ENCODE results near the gene KRT1.

Gene KRT1

DNA sequence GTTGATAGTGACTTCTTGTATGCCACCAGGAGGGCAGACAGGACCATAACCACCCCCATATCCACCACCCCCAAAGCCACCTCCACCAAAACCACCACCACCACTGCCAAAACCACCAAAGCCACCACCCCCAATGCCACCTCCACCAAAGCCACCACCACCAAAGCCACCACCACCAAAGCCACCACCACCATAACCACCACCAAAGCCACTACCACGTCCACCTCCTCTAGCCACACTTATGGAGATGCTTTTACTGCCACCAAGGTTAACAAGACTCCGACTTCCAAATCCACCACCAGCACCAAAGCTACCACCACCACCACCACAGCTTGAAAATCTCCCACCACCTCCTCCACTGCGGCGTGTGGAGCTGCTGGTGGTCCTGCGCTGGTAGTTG is 332 bp downstream of the KRT1 start:
- no peak for TF ChIP-seq SPI1 (IDR thresholded peaks at IDR 0.05; ENCODE audit: borderline replicate concordance, low read depth)
- no peak for TF ChIP-seq GABPA (IDR thresholded peaks at IDR 0.05; ENCODE audit: low read depth)
- TF ChIP-seq, protein P1, sequence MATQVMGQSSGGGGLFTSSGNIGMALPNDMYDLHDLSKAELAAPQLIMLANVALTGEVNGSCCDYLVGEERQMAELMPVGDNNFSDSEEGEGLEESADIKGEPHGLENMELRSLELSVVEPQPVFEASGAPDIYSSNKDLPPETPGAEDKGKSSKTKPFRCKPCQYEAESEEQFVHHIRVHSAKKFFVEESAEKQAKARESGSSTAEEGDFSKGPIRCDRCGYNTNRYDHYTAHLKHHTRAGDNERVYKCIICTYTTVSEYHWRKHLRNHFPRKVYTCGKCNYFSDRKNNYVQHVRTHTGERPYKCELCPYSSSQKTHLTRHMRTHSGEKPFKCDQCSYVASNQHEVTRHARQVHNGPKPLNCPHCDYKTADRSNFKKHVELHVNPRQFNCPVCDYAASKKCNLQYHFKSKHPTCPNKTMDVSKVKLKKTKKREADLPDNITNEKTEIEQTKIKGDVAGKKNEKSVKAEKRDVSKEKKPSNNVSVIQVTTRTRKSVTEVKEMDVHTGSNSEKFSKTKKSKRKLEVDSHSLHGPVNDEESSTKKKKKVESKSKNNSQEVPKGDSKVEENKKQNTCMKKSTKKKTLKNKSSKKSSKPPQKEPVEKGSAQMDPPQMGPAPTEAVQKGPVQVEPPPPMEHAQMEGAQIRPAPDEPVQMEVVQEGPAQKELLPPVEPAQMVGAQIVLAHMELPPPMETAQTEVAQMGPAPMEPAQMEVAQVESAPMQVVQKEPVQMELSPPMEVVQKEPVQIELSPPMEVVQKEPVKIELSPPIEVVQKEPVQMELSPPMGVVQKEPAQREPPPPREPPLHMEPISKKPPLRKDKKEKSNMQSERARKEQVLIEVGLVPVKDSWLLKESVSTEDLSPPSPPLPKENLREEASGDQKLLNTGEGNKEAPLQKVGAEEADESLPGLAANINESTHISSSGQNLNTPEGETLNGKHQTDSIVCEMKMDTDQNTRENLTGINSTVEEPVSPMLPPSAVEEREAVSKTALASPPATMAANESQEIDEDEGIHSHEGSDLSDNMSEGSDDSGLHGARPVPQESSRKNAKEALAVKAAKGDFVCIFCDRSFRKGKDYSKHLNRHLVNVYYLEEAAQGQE (IDR thresholded peaks at IDR 0.05; ENCODE audit: insufficient replicate concordance, low read depth): no peak
- TF ChIP-seq POLR2AphosphoS5 (IDR thresholded peaks at IDR 0.05; ENCODE audit: low read depth): no peak
- TF ChIP-seq CTCF (IDR thresholded peaks at IDR 0.05; ENCODE audit: insufficient read depth, low read length): no peak
- Histone ChIP-seq H3K27me3 (ENCODE audit: insufficient read depth, poor library complexity, severe bottlenecking) (peaks cover 13% of the 10 kb centered on the region), H3K27ac (replicated peaks) (no peak overlapping the region), H3K4me3 (replicated peaks; ENCODE audit: insufficient read depth, low read length) (no peak overlapping the region)
- no peak for DNase-seq (ENCODE audit: low read depth in 1 of 2, low spot score in 1 of 2)

DNA sequence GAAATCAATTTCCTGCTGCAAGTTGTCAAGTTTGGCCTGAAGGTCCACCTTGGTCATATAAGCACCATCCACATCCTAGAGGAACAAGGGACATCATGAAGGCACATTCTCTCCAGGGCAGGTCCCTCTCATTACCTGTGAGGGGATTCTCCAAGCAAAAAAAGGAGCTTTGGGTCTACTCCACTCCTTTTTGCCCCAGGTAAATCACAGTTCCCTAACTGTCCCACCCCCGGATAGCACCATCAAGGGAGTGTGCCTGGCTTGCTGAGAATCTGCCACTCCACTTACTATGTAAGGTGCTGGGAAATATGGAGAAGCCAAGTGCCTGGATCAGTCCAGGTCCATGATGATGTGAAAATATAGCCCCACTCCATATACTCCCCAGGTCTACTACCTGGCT is 2.5 kb downstream of the KRT1 start:
- no peak overlapping the region for H3K27ac ChIP-seq (replicated peaks)
- no peak overlapping the region for H3K4me3 ChIP-seq (replicated peaks; ENCODE audit: insufficient read depth, low read length)
- DNase-seq (ENCODE audit: low read depth in 1 of 2, low spot score in 1 of 2): no peak
- TF ChIP-seq CTCF (IDR thresholded peaks at IDR 0.05; ENCODE audit: insufficient read depth, low read length) (no peak), SPI1 (IDR thresholded peaks at IDR 0.05; ENCODE audit: borderline replicate concordance, low read depth) (no peak), GABPA (IDR thresholded peaks at IDR 0.05; ENCODE audit: low read depth) (no peak), POLR2AphosphoS5 (IDR thresholded peaks at IDR 0.05; ENCODE audit: low read depth) (no peak)
- TF ChIP-seq, protein P1 (IDR thresholded peaks at IDR 0.05; ENCODE audit: insufficient replicate concordance, low read depth): no peak
- peaks cover 13% of the 10 kb centered on the region for H3K27me3 ChIP-seq (ENCODE audit: insufficient read depth, poor library complexity, severe bottlenecking)

- no peak for TF ChIP-seq CTCF (IDR thresholded peaks at IDR 0.05; ENCODE audit: insufficient read depth, low read length)
- no peak for TF ChIP-seq POLR2AphosphoS5 (IDR thresholded peaks at IDR 0.05; ENCODE audit: low read depth)
- TF ChIP-seq, protein P1 (IDR thresholded peaks at IDR 0.05; ENCODE audit: insufficient replicate concordance, low read depth): no peak
- no peak for TF ChIP-seq GABPA (IDR thresholded peaks at IDR 0.05; ENCODE audit: low read depth)
- Histone ChIP-seq H3K27ac (replicated peaks) (no peak overlapping the region), H3K4me3 (replicated peaks; ENCODE audit: insufficient read depth, low read length) (no peak overlapping the region), H3K27me3 (ENCODE audit: insufficient read depth, poor library complexity, severe bottlenecking) (peaks cover 13% of the 10 kb centered on the region)
- no peak for DNase-seq (ENCODE audit: low read depth in 1 of 2, low spot score in 1 of 2)
Observed at GRCh38 chr12:52677126-52677525, 3.1 kb downstream of the KRT1 start.

Data from HL-60 (cell line).